Measurements from ENCODE around the gene WIPF3.

WIPF3 gene

DNA sequence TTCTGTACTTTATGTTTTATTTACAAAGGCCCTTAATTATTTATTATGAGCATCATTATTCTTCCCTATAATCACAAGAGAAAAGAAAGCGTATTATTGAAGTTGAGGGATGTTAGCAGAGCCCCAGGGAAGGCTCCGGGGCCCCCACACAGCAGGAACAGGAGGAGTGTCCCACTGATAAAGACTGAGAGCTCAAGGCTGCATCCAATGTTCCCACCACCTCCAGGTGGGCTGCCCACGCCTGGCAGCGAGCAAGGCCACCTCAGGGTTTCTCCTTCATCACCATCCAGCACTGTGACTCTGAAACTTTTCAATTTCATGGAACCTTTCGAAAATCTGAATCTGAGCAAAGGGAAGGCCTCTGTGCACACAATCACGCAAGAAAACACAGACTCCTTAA lies 35.9 kb upstream of the WIPF3 start:
- peaks cover 0 to 19% (median 0%) of the 10 kb centered on the region in 3 experiments for H3K27me3 ChIP-seq (ENCODE audit: control insufficient read depth in 3 of 3, insufficient read depth in 3 of 3, low read depth in 1 of 3, low read length in 3 of 3)
- H3K4me1 ChIP-seq (ENCODE audit: control insufficient read depth in 2 of 2, insufficient read depth in 1 of 2, low read depth in 1 of 2, low read length in 2 of 2) = peaks cover 0 to 2% of the 10 kb centered on the region in 2 donors
- H3K9ac ChIP-seq (ENCODE audit: low read depth, low read length, poor library complexity) = no peak overlapping the region
- H2AK5ac ChIP-seq (ENCODE audit: low read depth, low read length) = no peak overlapping the region
- H3K14ac ChIP-seq (ENCODE audit: low read length) = no peak overlapping the region
- H3K9me3 ChIP-seq (replicated peaks in 1 of 2; ENCODE audit: control insufficient read depth in 2 of 2, insufficient read depth in 1 of 2, low read depth in 1 of 2, low read length in 2 of 2) = no peaks in the 10 kb centered on the region
- H4K8ac ChIP-seq (ENCODE audit: low read depth, low read length) = no peak overlapping the region
- no peak overlapping the region for H3K27ac ChIP-seq (replicated peaks; ENCODE audit: low read length)
- H3K36me3 ChIP-seq (replicated peaks in 1 of 2; ENCODE audit: control insufficient read depth in 2 of 2, insufficient read depth in 2 of 2, low read length in 2 of 2) = no peaks in the 10 kb centered on the region
- no peaks in the 10 kb centered on the region for H3K79me1 ChIP-seq (ENCODE audit: low read depth, low read length)
- H3K18ac ChIP-seq (ENCODE audit: low read length) = no peak overlapping the region
- no peak overlapping the region for H2BK12ac ChIP-seq (ENCODE audit: low read length)
- H2BK5ac ChIP-seq (ENCODE audit: low read length) = no peak overlapping the region
- no peak overlapping the region for H3K23ac ChIP-seq (ENCODE audit: low read depth, low read length, poor library complexity)
- H2BK120ac ChIP-seq (ENCODE audit: low read depth, low read length) = no peak overlapping the region
- no peak overlapping the region for H3K4ac ChIP-seq (ENCODE audit: low read length)
- H2AFZ ChIP-seq (ENCODE audit: low read length) = no peak overlapping the region
- H3K4me2 ChIP-seq (ENCODE audit: insufficient read depth, low read length, poor library complexity, severe bottlenecking) = no peak overlapping the region
- H3K4me3 ChIP-seq (ENCODE audit: low read length in 2 of 2) = no peak overlapping the region
- WGBS, 2 donors (ENCODE audit: extremely low coverage in 2 of 2, insufficient read length in 2 of 2, insufficient replicate concordance in 1 of 2) = no CpG with 5 or more reads among the region's 6 CpGs
- no peak for DNase-seq (ENCODE audit: low spot score)
- H2BK15ac ChIP-seq (ENCODE audit: low read length) = no peak overlapping the region
- H4K91ac ChIP-seq (ENCODE audit: low read depth, low read length, poor library complexity) = no peak overlapping the region

DNA sequence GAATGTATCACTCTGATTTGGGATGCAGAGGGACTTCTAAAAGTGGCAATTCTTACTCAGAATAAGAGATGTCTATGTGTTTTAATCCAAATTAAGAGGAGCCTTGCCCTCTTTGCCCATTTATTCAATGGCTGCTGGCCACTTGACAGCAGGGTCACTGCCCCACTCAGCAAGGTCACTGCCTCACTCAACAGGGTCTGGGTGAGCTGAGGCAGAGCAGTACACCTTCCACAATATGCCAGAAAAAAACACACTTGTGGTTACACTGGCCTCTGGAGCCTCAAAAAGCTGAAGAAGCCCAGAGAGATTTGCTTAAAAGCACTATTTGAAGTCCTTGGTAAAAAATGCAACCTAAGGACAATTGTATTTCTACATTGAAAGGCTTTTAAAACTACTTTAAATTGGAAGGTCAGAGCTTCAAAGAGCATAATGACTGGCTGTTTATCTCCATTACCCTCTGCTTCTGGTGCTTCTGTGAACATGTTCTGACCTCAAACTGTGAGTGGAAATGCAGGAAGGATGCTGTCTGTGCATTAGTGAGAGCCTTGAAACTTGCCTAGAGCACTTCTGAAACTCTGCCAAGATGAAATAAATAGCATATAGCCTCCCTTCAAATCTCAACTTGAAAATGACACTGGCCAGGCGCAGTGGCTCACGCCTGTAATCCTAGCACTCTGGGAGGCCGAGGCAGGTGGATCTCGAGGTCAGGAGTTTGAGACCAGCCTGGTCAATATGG lies 35.1 kb upstream of the WIPF3 start:
- Histone ChIP-seq H3K18ac (ENCODE audit: low read length) (no peak overlapping the region), H4K8ac (ENCODE audit: low read depth, low read length) (no peak overlapping the region), H3K4me2 (ENCODE audit: insufficient read depth, low read length, poor library complexity, severe bottlenecking) (no peak overlapping the region), H4K91ac (ENCODE audit: low read depth, low read length, poor library complexity) (no peak overlapping the region), H3K14ac (ENCODE audit: low read length) (no peak overlapping the region), H3K36me3 (replicated peaks in 1 of 2; ENCODE audit: control insufficient read depth in 2 of 2, insufficient read depth in 2 of 2, low read length in 2 of 2) (no peaks in the 10 kb centered on the region), H2BK120ac (ENCODE audit: low read depth, low read length) (no peak overlapping the region), H3K79me1 (ENCODE audit: low read depth, low read length) (no peaks in the 10 kb centered on the region), H3K9ac (ENCODE audit: low read depth, low read length, poor library complexity) (no peak overlapping the region), H2AFZ (ENCODE audit: low read length) (no peak overlapping the region), H3K9me3 (replicated peaks in 1 of 2; ENCODE audit: control insufficient read depth in 2 of 2, insufficient read depth in 1 of 2, low read depth in 1 of 2, low read length in 2 of 2) (no peaks in the 10 kb centered on the region), H3K4me1 (ENCODE audit: control insufficient read depth in 2 of 2, insufficient read depth in 1 of 2, low read depth in 1 of 2, low read length in 2 of 2) (no peaks in the 10 kb centered on the region), H2BK5ac (ENCODE audit: low read length) (no peak overlapping the region), H3K23ac (ENCODE audit: low read depth, low read length, poor library complexity) (no peak overlapping the region), H3K4me3 (ENCODE audit: low read length in 2 of 2) (no peak overlapping the region), H3K27ac (replicated peaks; ENCODE audit: low read length) (no peak overlapping the region), H3K27me3 (ENCODE audit: control insufficient read depth in 3 of 3, insufficient read depth in 3 of 3, low read depth in 1 of 3, low read length in 3 of 3) (peaks cover 0 to 14% (median 0%) of the 10 kb centered on the region in 3 experiments), H2BK15ac (ENCODE audit: low read length) (no peak overlapping the region), H2BK12ac (ENCODE audit: low read length) (no peak overlapping the region), H3K4ac (ENCODE audit: low read length) (no peak overlapping the region), H2AK5ac (ENCODE audit: low read depth, low read length) (no peak overlapping the region)
- no CpG with 5 or more reads among the region's 4 CpGs for WGBS, 2 donors (ENCODE audit: extremely low coverage in 2 of 2, insufficient read length in 2 of 2, insufficient replicate concordance in 1 of 2)
- no peak for DNase-seq (ENCODE audit: low spot score)

DNA sequence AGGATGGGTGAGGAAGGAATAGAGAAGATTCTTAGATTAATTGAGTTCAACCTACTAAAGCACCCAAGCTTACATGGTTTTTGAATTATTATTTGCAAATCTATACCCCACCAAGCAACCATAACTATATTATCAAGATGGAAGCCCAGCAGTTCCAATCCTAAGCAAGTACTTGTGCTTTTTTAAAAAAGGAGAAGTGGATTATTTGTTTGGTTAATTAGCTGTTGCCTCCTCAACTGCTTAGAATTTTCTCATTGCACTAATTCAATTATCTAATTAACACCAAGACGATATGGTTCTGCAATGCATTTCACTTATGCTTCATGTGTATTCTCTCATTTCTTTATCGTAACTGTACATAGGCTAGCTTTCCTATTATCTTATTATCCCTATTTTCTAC lies 27.3 kb upstream of the WIPF3 start:
- Histone ChIP-seq H3K4me3 (ENCODE audit: low read length in 2 of 2) (no peak overlapping the region), H3K4me2 (ENCODE audit: insufficient read depth, low read length, poor library complexity, severe bottlenecking) (no peak overlapping the region), H3K4me1 (ENCODE audit: control insufficient read depth in 2 of 2, insufficient read depth in 1 of 2, low read depth in 1 of 2, low read length in 2 of 2) (no peaks in the 10 kb centered on the region), H3K79me1 (ENCODE audit: low read depth, low read length) (no peaks in the 10 kb centered on the region), H2BK5ac (ENCODE audit: low read length) (no peak overlapping the region), H3K36me3 (replicated peaks in 1 of 2; ENCODE audit: control insufficient read depth in 2 of 2, insufficient read depth in 2 of 2, low read length in 2 of 2) (no peaks in the 10 kb centered on the region), H2AK5ac (ENCODE audit: low read depth, low read length) (no peak overlapping the region), H3K27ac (replicated peaks; ENCODE audit: low read length) (no peak overlapping the region), H2AFZ (ENCODE audit: low read length) (no peak overlapping the region), H2BK120ac (ENCODE audit: low read depth, low read length) (no peak overlapping the region), H2BK12ac (ENCODE audit: low read length) (no peak overlapping the region), H4K8ac (ENCODE audit: low read depth, low read length) (no peak overlapping the region), H3K4ac (ENCODE audit: low read length) (no peak overlapping the region), H2BK15ac (ENCODE audit: low read length) (no peak overlapping the region), H3K23ac (ENCODE audit: low read depth, low read length, poor library complexity) (no peak overlapping the region), H3K27me3 (ENCODE audit: control insufficient read depth in 3 of 3, insufficient read depth in 3 of 3, low read depth in 1 of 3, low read length in 3 of 3) (peaks cover 0 to 15% (median 0%) of the 10 kb centered on the region in 3 experiments), H3K9me3 (replicated peaks in 1 of 2; ENCODE audit: control insufficient read depth in 2 of 2, insufficient read depth in 1 of 2, low read depth in 1 of 2, low read length in 2 of 2) (no peaks in the 10 kb centered on the region), H3K9ac (ENCODE audit: low read depth, low read length, poor library complexity) (no peak overlapping the region), H3K14ac (ENCODE audit: low read length) (no peak overlapping the region), H4K91ac (ENCODE audit: low read depth, low read length, poor library complexity) (no peak overlapping the region), H3K18ac (ENCODE audit: low read length) (no peak overlapping the region)
- no CpG with 5 or more reads among the region's 2 CpGs for WGBS, 2 donors (ENCODE audit: extremely low coverage in 2 of 2, insufficient read length in 2 of 2, insufficient replicate concordance in 1 of 2)
- DNase-seq (ENCODE audit: low spot score) = no peak

DNA sequence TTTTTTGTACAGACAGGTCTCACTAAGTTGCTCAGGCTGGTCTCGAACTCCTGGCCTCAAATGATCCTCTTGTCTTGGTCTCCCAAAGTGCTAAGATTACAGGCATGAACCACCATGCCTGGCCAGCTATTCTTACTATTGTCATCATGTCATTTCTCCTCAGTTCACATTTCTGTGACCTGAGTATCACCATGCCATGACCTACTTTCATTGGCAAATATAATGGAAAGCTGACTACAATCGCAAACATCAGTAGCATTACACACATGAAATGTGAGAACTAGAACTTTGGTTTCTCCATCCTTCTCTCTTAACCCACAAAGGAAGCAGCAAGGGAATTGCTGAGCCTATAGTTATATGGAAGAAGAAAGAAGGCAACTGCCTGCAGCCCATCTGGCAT lies 26.0 kb upstream of the WIPF3 start:
- no peak overlapping the region for H3K18ac ChIP-seq (ENCODE audit: low read length)
- H2BK12ac ChIP-seq (ENCODE audit: low read length) = no peak overlapping the region
- H3K9me3 ChIP-seq (replicated peaks in 1 of 2; ENCODE audit: control insufficient read depth in 2 of 2, insufficient read depth in 1 of 2, low read depth in 1 of 2, low read length in 2 of 2) = no peaks in the 10 kb centered on the region
- H3K4me2 ChIP-seq (ENCODE audit: insufficient read depth, low read length, poor library complexity, severe bottlenecking) = no peak overlapping the region
- no peak overlapping the region for H4K8ac ChIP-seq (ENCODE audit: low read depth, low read length)
- H4K91ac ChIP-seq (ENCODE audit: low read depth, low read length, poor library complexity) = no peak overlapping the region
- no peaks in the 10 kb centered on the region for H3K36me3 ChIP-seq (replicated peaks in 1 of 2; ENCODE audit: control insufficient read depth in 2 of 2, insufficient read depth in 2 of 2, low read length in 2 of 2)
- no peak overlapping the region for H3K4ac ChIP-seq (ENCODE audit: low read length)
- H3K27ac ChIP-seq (replicated peaks; ENCODE audit: low read length) = no peak overlapping the region
- H3K14ac ChIP-seq (ENCODE audit: low read length) = no peak overlapping the region
- H3K4me3 ChIP-seq (ENCODE audit: low read length in 2 of 2) = no peak overlapping the region
- H3K9ac ChIP-seq (ENCODE audit: low read depth, low read length, poor library complexity) = no peak overlapping the region
- no peak overlapping the region for H2BK120ac ChIP-seq (ENCODE audit: low read depth, low read length)
- DNase-seq (ENCODE audit: low spot score) = no peak
- WGBS, 2 donors (ENCODE audit: extremely low coverage in 2 of 2, insufficient read length in 2 of 2, insufficient replicate concordance in 1 of 2) = no CpG with 5 or more reads among the region's 2 CpGs
- H3K79me1 ChIP-seq (ENCODE audit: low read depth, low read length) = no peaks in the 10 kb centered on the region
- H3K4me1 ChIP-seq (ENCODE audit: control insufficient read depth in 2 of 2, insufficient read depth in 1 of 2, low read depth in 1 of 2, low read length in 2 of 2) = no peaks in the 10 kb centered on the region
- H2AFZ ChIP-seq (ENCODE audit: low read length) = no peak overlapping the region
- peaks cover 0 to 13% (median 0%) of the 10 kb centered on the region in 3 experiments for H3K27me3 ChIP-seq (ENCODE audit: control insufficient read depth in 3 of 3, insufficient read depth in 3 of 3, low read depth in 1 of 3, low read length in 3 of 3)
- H2BK5ac ChIP-seq (ENCODE audit: low read length) = no peak overlapping the region
- no peak overlapping the region for H3K23ac ChIP-seq (ENCODE audit: low read depth, low read length, poor library complexity)
- no peak overlapping the region for H2AK5ac ChIP-seq (ENCODE audit: low read depth, low read length)
- no peak overlapping the region for H2BK15ac ChIP-seq (ENCODE audit: low read length)
